ENCODE data around the gene OGFOD2. TPM values are rescaled to one million over a fixed set of nuclear protein-coding genes. Genes with fewer than 3 reads are reported as not detected.

The OGFOD2 gene
- total RNA-seq, 1 donor from 2014 or later, result 8.6 TPM

DNA sequence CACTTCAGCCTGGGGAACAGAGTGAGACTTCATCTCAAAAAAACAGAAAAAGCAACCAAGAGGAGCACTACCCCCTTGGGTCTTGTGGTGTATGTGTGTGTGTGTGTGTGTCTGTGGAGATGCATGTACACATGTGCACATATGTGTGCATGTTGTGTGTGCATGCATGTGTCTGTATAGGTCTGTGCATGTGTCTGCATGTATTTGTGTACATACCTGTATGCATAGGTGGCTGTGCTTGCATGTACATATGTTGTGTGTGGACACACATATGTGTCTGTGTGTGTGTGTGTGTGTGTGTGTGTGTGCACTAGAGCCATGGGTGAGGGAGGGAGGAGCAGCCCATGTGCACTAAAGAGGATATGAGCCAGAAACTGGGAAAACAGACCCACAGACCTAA is 54.5 kb downstream of the OGFOD2 start:
- DNase-seq (ENCODE audit: low spot score), result no peak

Small RNA genes within 50 kb of the gene (microRNA-seq; reads per million reads assigned to microRNA genes)
- gene MIR4304 (ENCODE audit: borderline number of aligned reads), result not detected

Other genes with a start within 250 kb of the OGFOD2 start
- 6.1 TPM for gene HCAR1, start 244.4 kb upstream of the OGFOD2 start, total RNA-seq
- gene DENR, start 222.4 kb upstream of the OGFOD2 start, total RNA-seq, result 35.1 TPM
- gene CCDC62, start 200.7 kb upstream of the OGFOD2 start, total RNA-seq, result 0.35 TPM
- 30.2 TPM for gene HIP1R, start 139.8 kb upstream of the OGFOD2 start, total RNA-seq
- gene VPS37B, start 79.1 kb upstream of the OGFOD2 start, total RNA-seq, result 27.5 TPM
- gene ABCB9, start 8.8 kb upstream of the OGFOD2 start, total RNA-seq, result 2.2 TPM
- gene ARL6IP4, start 5.4 kb downstream of the OGFOD2 start, total RNA-seq, result 132 TPM
- gene PITPNM2, start 175.8 kb downstream of the OGFOD2 start, total RNA-seq, result 23.1 TPM

Measured in mesenteric fat pad (tissue), 1 donor.